T-cell (primary cell): ENCODE results near the gene ABCA7. TPM values are rescaled to one million over a fixed set of nuclear protein-coding genes. Genes with fewer than 3 reads are reported as not detected.
A peak's percentile ranks its signal among the peaks of the same experiment; 100 is the strongest.

Experiments used
- ATAC-seq, 4 experiments: fragments of 200-7000 bp in 3 of 4; fragments of 150-1000 bp in 1 of 4; cut with Tn5 transposase; replicated peaks in 1 of 4; 1 replicate in 3 of 4; 2 replicates in 1 of 4; pipeline ENCODE4 v1.10.0; 2021; ENCODE audit warnings: moderate library complexity in 3 of 4, mild to moderate bottlenecking in 2 of 4, moderate number of reproducible peaks in 1 of 4
- CTCF ChIA-PET, 2 donors: fragments of 300-600 bp; sonication (Branson Sonifier 250); formaldehyde crosslinking; loops; one replicate each; lab custom pipeline; 2022; ENCODE audit warnings: antibody characterized with exemption in 2 of 2; lab: Charles Lee
- POLR2A ChIA-PET, 2 donors: fragments of 300-600 bp; sonication (Branson Sonifier 250); formaldehyde crosslinking; loops; one replicate each; lab custom pipeline; 2022; ENCODE audit warnings: antibody characterized with exemption in 2 of 2; lab: Charles Lee
- DNase-seq, 35 experiments: peaks; one replicate each; pipeline versions ENCODE4 v3.0.0 to v3.0.0-alpha.2; 2013 to 2023
- H3K27ac ChIP-seq: one replicate; pipeline ENCODE4 v1.5.1; 2013; ENCODE audit warnings: low read length
- H3K27me3 ChIP-seq, 2 experiments: replicated peaks in 1 of 2; 1 replicate in 1 of 2; 2 replicates in 1 of 2; pipeline versions ENCODE4 v1.6.1 to v1.7.0; 2013; ENCODE audit warnings: low read length in 1 of 2, mixed read lengths in 1 of 2; ENCODE audit not compliant: control insufficient read depth in 2 of 2, insufficient read depth in 2 of 2; ENCODE audit errors: extremely low read depth in 1 of 2
- H3K36me3 ChIP-seq, 2 donors: 1 replicate in 1 of 2; 2 replicates in 1 of 2; pipeline versions ENCODE4 v1.6.1 to v1.7.0; 2013; ENCODE audit warnings: low read length in 1 of 2; ENCODE audit not compliant: control insufficient read depth in 2 of 2, insufficient read depth in 1 of 2; ENCODE audit errors: extremely low read depth in 1 of 2
- H3K4me1 ChIP-seq, 2 experiments: 1 replicate in 1 of 2; 2 replicates in 1 of 2; pipeline versions ENCODE4 v1.6.1 to v1.7.0; 2013; ENCODE audit warnings: low read length in 2 of 2, mixed read lengths in 1 of 2; ENCODE audit not compliant: insufficient read depth in 2 of 2, control insufficient read depth in 1 of 2; ENCODE audit errors: extremely low read depth in 1 of 2
- H3K4me3 ChIP-seq, 2 donors: 1 replicate in 1 of 2; 2 replicates in 1 of 2; pipeline versions ENCODE4 v1.5.1 to v1.7.0; 2013; ENCODE audit warnings: mild to moderate bottlenecking in 2 of 2, low read length in 1 of 2, moderate library complexity in 1 of 2; ENCODE audit not compliant: control insufficient read depth in 1 of 2; ENCODE audit errors: extremely low read depth in 1 of 2
- H3K9me3 ChIP-seq: 2 replicates; pipeline ENCODE4 v1.7.0; 2013
- H3K27ac Mint-ChIP-seq, 2 donors: one replicate each; pipeline ENCODE4 v1.8.0; 2020 to 2021; ENCODE audit warnings: mild to moderate bottlenecking in 2 of 2, mixed read lengths in 2 of 2
- H3K27me3 Mint-ChIP-seq, 2 donors: one replicate each; pipeline ENCODE4 v1.8.0; 2021 to 2022; ENCODE audit warnings: mixed read lengths in 2 of 2
- H3K36me3 Mint-ChIP-seq: one replicate; pipeline ENCODE4 v1.8.0; 2021; ENCODE audit warnings: mixed read lengths
- H3K4me1 Mint-ChIP-seq, 3 donors: one replicate each; pipeline ENCODE4 v1.8.0; 2020 to 2022; ENCODE audit warnings: mixed read lengths in 3 of 3, mild to moderate bottlenecking in 1 of 3
- H3K4me3 Mint-ChIP-seq, 3 donors: one replicate each; pipeline ENCODE4 v1.8.0; 2020 to 2022; ENCODE audit warnings: mild to moderate bottlenecking in 3 of 3, mixed read lengths in 3 of 3, moderate library complexity in 3 of 3
- H3K9me3 Mint-ChIP-seq, 3 donors: one replicate each; pipeline ENCODE4 v1.8.0; 2020 to 2022; ENCODE audit warnings: mixed read lengths in 3 of 3
- WGBS: methylation state at CpG from one replicate; pipeline ENCODE4 v1.1.5; 2013; ENCODE audit warnings: missing lambda C conversion rate; ENCODE audit not compliant: insufficient coverage; 5-methylcytosine and 5-hydroxymethylcytosine counted together
- total RNA-seq, 35 experiments: library from RNA in 6 of 35; stranded (reverse) in 6 of 35; fragments of 120-200 nt in 1 of 35; gene quantifications; one replicate each; pipeline versions ENCODE4 v1.2.1 to v1.2.4 and lab custom pipeline; 2013 to 2026

ABCA7 gene
- total RNA-seq, 5 donors from 2014 or later (not counting 1 experiment from before 2014, with no cell fraction given) = 166 to 217 (median 178) TPM

- ATAC-seq (no peak), DNase-seq (no peak)
- Mint-ChIP-seq H3K27me3 (peaks cover 0 to 2% of the 10 kb centered on the region in 2 donors), H3K9me3 (no peaks in the 10 kb centered on the region), H3K4me3 (peak overlapping the region; percentile 89 to 90 (median 89)), H3K4me1 (peaks cover 34 to 56% (median 49%) of the 10 kb centered on the region in 3 donors), H3K27ac (peak overlapping the region in 1 of 2 donors; percentile 58), H3K36me3 (no peaks in the 10 kb centered on the region)
- ChIA-PET POLR2A (no interaction called here), CTCF (no interaction called here)
- Histone ChIP-seq H3K36me3 (peaks cover 6 to 18% of the 10 kb centered on the region in 2 donors), H3K4me1 (peaks cover 10 to 82% of the 10 kb centered on the region in 2 experiments), H3K4me3 (no peak overlapping the region), H3K27me3 (no peaks in the 10 kb centered on the region), H3K27ac (no peak overlapping the region), H3K9me3 (no peaks in the 10 kb centered on the region)
- 94% methylated on average over 4 of the region's 5 CpGs for WGBS
Measured at GRCh38 chr19:1018393-1018792, 21.5 kb upstream of the ABCA7 start.

- 77% methylated on average over 10 of the region's 17 CpGs for WGBS
- CTCF ChIA-PET = interaction anchor here (0.6 to 0.7 kb wide), 2 partner anchors 15 to 22 kb away, joined by 3 read pairs; no protein-coding TSS in a partner anchor
- Mint-ChIP-seq H3K4me1 (peaks cover 34 to 56% (median 49%) of the 10 kb centered on the region in 3 donors), H3K27me3 (peaks cover 0 to 2% of the 10 kb centered on the region in 2 donors), H3K4me3 (peak overlapping the region; percentile 89 to 90 (median 89)), H3K36me3 (no peaks in the 10 kb centered on the region), H3K27ac (peak overlapping the region; percentile 39 to 58), H3K9me3 (no peaks in the 10 kb centered on the region)
- H3K4me3 ChIP-seq = peak overlapping the region; percentile 80 to 93
- peaks cover 0 to 11% of the 10 kb centered on the region in 2 donors for H3K36me3 ChIP-seq
- no peak overlapping the region for H3K27ac ChIP-seq
- POLR2A ChIA-PET = interaction anchor here in 1 of 2 donors (0.9 kb wide), 1 partner anchor 17 kb away, joined by 3 read pairs; no protein-coding TSS in a partner anchor
- no peaks in the 10 kb centered on the region for H3K9me3 ChIP-seq
- no peaks in the 10 kb centered on the region for H3K27me3 ChIP-seq
- peaks cover 10 to 80% of the 10 kb centered on the region in 2 experiments for H3K4me1 ChIP-seq
- no peak for DNase-seq
- no peak for ATAC-seq
Measured at GRCh38 chr19:1018932-1019615, 20.8 kb upstream of the ABCA7 start.

GRCh38 chr19:1019616-1019961, 20.3 kb upstream of the ABCA7 start:
- Histone ChIP-seq H3K4me1 (peaks cover 10 to 75% of the 10 kb centered on the region in 2 experiments), H3K27me3 (no peaks in the 10 kb centered on the region), H3K9me3 (no peaks in the 10 kb centered on the region), H3K4me3 (peak overlapping the region; percentile 80 to 93), H3K36me3 (peaks cover 0 to 9% of the 10 kb centered on the region in 2 donors), H3K27ac (no peak overlapping the region)
- peaks cover 0 to 2% of the 10 kb centered on the region in 2 donors for H3K27me3 Mint-ChIP-seq
- H3K4me3 Mint-ChIP-seq = peak overlapping the region; percentile 89 to 90 (median 89)
- no peaks in the 10 kb centered on the region for H3K9me3 Mint-ChIP-seq
- ChIA-PET POLR2A (interaction anchor here in 1 of 2 donors (0.9 kb wide), 1 partner anchor 18 kb away, joined by 3 read pairs; no protein-coding TSS in a partner anchor), CTCF (interaction anchor here (0.6 to 0.7 kb wide), 2 partner anchors 15 to 21 kb away, joined by 3 read pairs; no protein-coding TSS in a partner anchor)
- peak overlapping the region in 1 of 2 donors; percentile 89 for H3K27ac Mint-ChIP-seq
- ATAC-seq (no peak), DNase-seq (no peak)
- 76% methylated on average over 17 of the region's 18 CpGs for WGBS
- H3K36me3 Mint-ChIP-seq = no peaks in the 10 kb centered on the region
- peaks cover 34 to 54% (median 47%) of the 10 kb centered on the region in 3 donors for H3K4me1 Mint-ChIP-seq

- WGBS = 2% methylated on average over 60 of the region's 60 CpGs
- Histone ChIP-seq H3K36me3 (peaks cover 0 to 9% of the 10 kb centered on the region in 2 donors), H3K4me3 (peak overlapping the region; percentile 80 to 93), H3K27ac (peak overlapping the region; percentile 35), H3K4me1 (peaks cover 10 to 71% of the 10 kb centered on the region in 2 experiments), H3K27me3 (no peaks in the 10 kb centered on the region), H3K9me3 (no peaks in the 10 kb centered on the region)
- Mint-ChIP-seq H3K27ac (peak overlapping the region; percentile 85 to 89), H3K4me1 (peaks cover 34 to 55% (median 47%) of the 10 kb centered on the region in 3 donors), H3K9me3 (no peaks in the 10 kb centered on the region), H3K36me3 (no peaks in the 10 kb centered on the region), H3K4me3 (peak overlapping the region; percentile 89 to 90 (median 89)), H3K27me3 (peaks cover 0 to 2% of the 10 kb centered on the region in 2 donors)
- POLR2A ChIA-PET = interaction anchor here (0.5 to 0.9 kb wide), 2 partner anchors 8 to 19 kb away, joined by 3 to 4 read pairs; no protein-coding TSS in a partner anchor
- CTCF ChIA-PET = interaction anchor here in 1 of 2 donors (0.7 kb wide), 1 partner anchor 21 kb away, joined by 3 read pairs; no protein-coding TSS in a partner anchor
- ATAC-seq (no peak), DNase-seq (peak in 14 of 35 experiments; percentile 23 to 53 (median 42))
Measured at GRCh38 chr19:1019980-1020867, 19.7 kb upstream of the ABCA7 start.

GRCh38 chr19:1020868-1021425, 19.0 kb upstream of the ABCA7 start, which contains the start of gene TMEM259:
Gene TMEM259, minus strand, starts transcription at chr19:1021123. Its CDS starts 127 bp downstream, at chr19:1020996.
- H3K27me3 Mint-ChIP-seq = peaks cover 0 to 2% of the 10 kb centered on the region in 2 donors
- CTCF ChIA-PET = interaction anchor here in 1 of 2 donors (0.6 kb wide), 1 partner anchor 122 kb away, joined by 3 read pairs; no protein-coding TSS in a partner anchor
- Histone ChIP-seq H3K4me1 (peaks cover 10 to 71% of the 10 kb centered on the region in 2 experiments), H3K4me3 (peak within 1 kb of the TSS; percentile 80 to 93), H3K27me3 (no peaks in the 10 kb centered on the region), H3K9me3 (no peaks in the 10 kb centered on the region), H3K27ac (peak within 1 kb of the TSS; percentile 99), H3K36me3 (peaks cover 0 to 6% of the 10 kb centered on the region in 2 donors)
- no peaks in the 10 kb centered on the region for H3K9me3 Mint-ChIP-seq
- WGBS = under 1% methylated on average over 55 of the region's 68 CpGs
- POLR2A ChIA-PET = interaction anchor here (0.5 to 1.0 kb wide), 4 partner anchors 8 to 248 kb away, joined by 3 to 24 read pairs (median 4); partner anchors contain the start of genes CIRBP (in 1 of the 2) and PTBP1 (in 1 of the 2)
- ATAC-seq = peak; percentile 81 to 94 (median 92)
- peak within 1 kb of the TSS; percentile 97 to 99 for H3K27ac Mint-ChIP-seq
- peak within 1 kb of the TSS; percentile 89 to 90 (median 89) for H3K4me3 Mint-ChIP-seq
- peaks cover 34 to 51% (median 43%) of the 10 kb centered on the region in 3 donors for H3K4me1 Mint-ChIP-seq
- DNase-seq = peak; percentile 94 to 98 (median 97)
- no peaks in the 10 kb centered on the region for H3K36me3 Mint-ChIP-seq
